GM12865 (cell line): ENCODE results near the gene CDH13.

Source experiments
- DNase-seq: peaks from one replicate; pipeline ENCODE4 v3.0.0; 2010; ENCODE audit warnings: low read depth
- H3K4me3 ChIP-seq: 2 replicates; pipeline ENCODE4 v1.5.1; 2011; ENCODE audit warnings: mild to moderate bottlenecking, low read depth, low read length, control low read depth
- CTCF ChIP-seq: IDR thresholded peaks from 2 replicates; pipeline ENCODE4 v1.5.1; 2011; ENCODE audit warnings: low read length, control low read depth, low read depth, inconsistent platforms; ENCODE audit not compliant: insufficient read depth; ENCODE audit errors: missing control alignments

CDH13 gene

GRCh38 chr16:83011939-83012338 is 385.2 kb downstream of the CDH13 start:
- TF ChIP-seq CTCF = no peak
- no peak for DNase-seq
- no peak overlapping the region for H3K4me3 ChIP-seq

- TF ChIP-seq CTCF = no peak
- no peak for DNase-seq
- no peak overlapping the region for H3K4me3 ChIP-seq
Measured at GRCh38 chr16:83013071-83013470, 386.3 kb downstream of the CDH13 start.

DNA sequence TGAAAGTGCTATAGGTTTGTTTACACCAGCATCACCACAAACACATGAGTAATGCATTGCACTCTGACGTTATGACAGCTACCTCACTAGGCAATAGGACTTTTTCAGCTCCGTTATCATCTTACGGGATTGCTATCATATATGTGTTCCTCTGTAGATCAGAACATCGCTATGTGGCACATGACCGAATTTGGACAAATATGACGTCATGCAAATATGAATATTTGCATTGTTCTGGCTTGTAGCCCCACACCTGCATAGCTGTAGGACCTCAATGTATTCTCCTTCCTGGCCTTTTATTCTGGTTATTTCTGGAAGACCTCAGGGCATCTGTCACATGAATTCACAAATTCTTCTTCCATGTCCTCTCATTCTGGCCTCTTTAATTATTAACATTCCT is 393.2 kb downstream of the CDH13 start:
- no peak overlapping the region for H3K4me3 ChIP-seq
- no peak for DNase-seq
- TF ChIP-seq CTCF = no peak

GRCh38 chr16:83021045-83021444 is 394.3 kb downstream of the CDH13 start:
- TF ChIP-seq CTCF = no peak
- H3K4me3 ChIP-seq = no peak overlapping the region
- peak; percentile 6 for DNase-seq

GRCh38 chr16:83021746-83022145 is 395.0 kb downstream of the CDH13 start:
- no peak overlapping the region for H3K4me3 ChIP-seq
- TF ChIP-seq CTCF = no peak
- DNase-seq = no peak

GRCh38 chr16:83023011-83023410 is 396.2 kb downstream of the CDH13 start:
- DNase-seq = no peak
- no peak for TF ChIP-seq CTCF
- no peak overlapping the region for H3K4me3 ChIP-seq

DNA sequence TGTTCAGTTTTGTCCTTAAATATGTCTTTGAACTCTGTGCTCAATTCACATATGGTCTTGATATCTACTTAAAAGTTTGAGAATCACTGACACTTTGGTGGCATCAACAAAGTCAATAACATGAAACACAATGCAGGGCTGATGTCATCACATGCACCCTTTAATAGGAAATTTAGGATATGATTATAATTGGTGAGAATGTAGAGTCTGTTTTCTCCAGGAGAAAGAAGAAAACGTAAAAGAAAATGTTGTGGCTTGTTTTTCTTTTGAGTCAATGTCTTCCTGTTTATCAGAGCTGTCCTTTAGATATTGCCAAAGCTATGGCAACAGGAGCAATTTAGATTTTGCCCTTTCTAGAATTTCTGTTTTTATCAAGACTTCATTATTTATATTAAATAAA is 396.9 kb downstream of the CDH13 start:
- no peak for DNase-seq
- H3K4me3 ChIP-seq = no peak overlapping the region
- no peak for TF ChIP-seq CTCF
